Stimulated activated CD8-positive, alpha-beta memory T cell treated with anti-CD3 and anti-CD28 coated beads, Interleukin-7, amount 100 ng/mL, for 1 hour (primary cell): ENCODE data around the gene LYPD6B.
"Not testable (repeated sequence)": the region's sequence is repeated elsewhere in the genome, so short reads cannot be mapped to it uniquely, and the experiment has no call there.

ENCODE experiments used
- DNase-seq, 2 donors: peaks; one replicate each; pipeline ENCODE4 v3.0.0-alpha.2; 2020; ENCODE audit warnings: low read depth in 2 of 2

The LYPD6B gene

GRCh38 chr2:149204686-149205085 is 166.2 kb downstream of the LYPD6B start:
- DNase-seq, result no peak

- no peak for DNase-seq
Observed at GRCh38 chr2:149205143-149205542, 166.6 kb downstream of the LYPD6B start.

GRCh38 chr2:149213764-149214493 is 175.4 kb downstream of the LYPD6B start:
- DNase-seq, result no peak

- no peak for DNase-seq
Observed at GRCh38 chr2:149218497-149218896, 180.0 kb downstream of the LYPD6B start.

GRCh38 chr2:149219856-149220255 is 181.4 kb downstream of the LYPD6B start:
- no peak for DNase-seq

GRCh38 chr2:149221002-149221401 is 182.5 kb downstream of the LYPD6B start:
- DNase-seq, result no peak

GRCh38 chr2:149221898-149222297 is 183.4 kb downstream of the LYPD6B start:
- DNase-seq, result no peak

GRCh38 chr2:149223472-149224095 is 185.1 kb downstream of the LYPD6B start:
- DNase-seq, result no peak

GRCh38 chr2:149224543-149224942 is 186.0 kb downstream of the LYPD6B start:
- DNase-seq, result no peak

- no peak for DNase-seq
Observed at GRCh38 chr2:149225446-149225845, 186.9 kb downstream of the LYPD6B start.

GRCh38 chr2:149226790-149227189 is 188.3 kb downstream of the LYPD6B start:
- DNase-seq, result no peak

GRCh38 chr2:149235816-149236375 is 197.4 kb downstream of the LYPD6B start:
- no peak for DNase-seq

GRCh38 chr2:149236410-149236809 is 197.9 kb downstream of the LYPD6B start:
- DNase-seq, result no peak

- DNase-seq, result no peak
Observed at GRCh38 chr2:149246186-149246585, 207.7 kb downstream of the LYPD6B start.

- DNase-seq, result not testable (repeated sequence)
Observed at GRCh38 chr2:149251436-149251835, 212.9 kb downstream of the LYPD6B start.

GRCh38 chr2:149256877-149257276 is 218.4 kb downstream of the LYPD6B start:
- not testable (repeated sequence) for DNase-seq

- DNase-seq, result no peak
Observed at GRCh38 chr2:149258531-149258930, 220.0 kb downstream of the LYPD6B start.

GRCh38 chr2:149259136-149259535 is 220.6 kb downstream of the LYPD6B start:
- DNase-seq, result no peak

GRCh38 chr2:149261692-149262091 is 223.2 kb downstream of the LYPD6B start:
- no peak for DNase-seq
